ENCODE results near the gene NFIC.

The NFIC gene

GRCh38 chr19:3476830-3477229 lies 110.4 kb downstream of the NFIC start:
- Histone ChIP-seq H3K4me3 (ENCODE audit: low read depth, low read length, poor library complexity, severe bottlenecking) (no peak overlapping the region), H3K79me2 (ENCODE audit: insufficient read depth, low read length) (no peaks in the 10 kb centered on the region), H3K4me2 (ENCODE audit: low read length) (no peak overlapping the region), H3K9me2 (ENCODE audit: low read depth, low read length) (no peaks in the 10 kb centered on the region), H3K36me3 (ENCODE audit: insufficient read depth, low read length) (no peaks in the 10 kb centered on the region), H3K27ac (ENCODE audit: low read depth, low read length, poor library complexity, severe bottlenecking) (no peak overlapping the region), H3F3A (ENCODE audit: insufficient read depth, low read length) (no peaks in the 10 kb centered on the region), H2AFZ (ENCODE audit: low read length) (no peak overlapping the region), H3K9ac (ENCODE audit: low read length) (no peak overlapping the region), H4K20me1 (ENCODE audit: insufficient read depth, low read length) (no peaks in the 10 kb centered on the region), H3K4me1 (ENCODE audit: insufficient read depth, low read length, severe bottlenecking) (peaks cover 23% of the 10 kb centered on the region), H3K27me3 (ENCODE audit: insufficient read depth, low read length) (no peaks in the 10 kb centered on the region), H3K9me3 (ENCODE audit: low read length) (no peaks in the 10 kb centered on the region)
- TF ChIP-seq CTCF (IDR thresholded peaks at IDR 0.05; ENCODE audit: low read length) (no peak), EZH2 (IDR thresholded peaks at IDR 0.05; ENCODE audit: borderline replicate concordance, low read length) (no peak)

DNA sequence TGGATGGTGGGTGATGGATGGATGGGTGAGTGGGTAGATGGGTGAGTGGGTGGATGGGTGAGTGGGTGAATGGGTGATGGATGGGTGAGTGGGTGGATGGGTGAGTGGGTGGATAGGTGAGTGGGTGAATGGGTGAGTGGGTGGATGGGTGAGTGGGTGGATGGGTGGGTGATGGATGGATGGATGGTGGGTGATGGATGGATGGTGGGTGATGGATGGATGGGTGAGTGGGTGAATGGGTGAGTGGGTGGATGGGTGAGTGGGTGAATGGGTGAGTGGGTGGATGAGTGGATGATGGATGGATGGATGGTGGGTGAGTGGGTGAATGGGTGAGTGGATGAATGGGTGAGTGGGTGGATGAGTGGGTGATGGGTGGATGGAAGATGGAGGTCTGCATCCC lies 111.1 kb downstream of the NFIC start:
- Histone ChIP-seq H3F3A (ENCODE audit: insufficient read depth, low read length) (no peaks in the 10 kb centered on the region), H3K27me3 (ENCODE audit: insufficient read depth, low read length) (no peaks in the 10 kb centered on the region), H3K4me1 (ENCODE audit: insufficient read depth, low read length, severe bottlenecking) (peaks cover 28% of the 10 kb centered on the region), H3K79me2 (ENCODE audit: insufficient read depth, low read length) (no peaks in the 10 kb centered on the region), H4K20me1 (ENCODE audit: insufficient read depth, low read length) (no peaks in the 10 kb centered on the region), H3K27ac (ENCODE audit: low read depth, low read length, poor library complexity, severe bottlenecking) (no peak overlapping the region), H3K9me2 (ENCODE audit: low read depth, low read length) (no peaks in the 10 kb centered on the region), H2AFZ (ENCODE audit: low read length) (no peak overlapping the region), H3K9ac (ENCODE audit: low read length) (no peak overlapping the region), H3K36me3 (ENCODE audit: insufficient read depth, low read length) (no peaks in the 10 kb centered on the region), H3K4me3 (ENCODE audit: low read depth, low read length, poor library complexity, severe bottlenecking) (no peak overlapping the region), H3K9me3 (ENCODE audit: low read length) (no peaks in the 10 kb centered on the region), H3K4me2 (ENCODE audit: low read length) (no peak overlapping the region)
- TF ChIP-seq CTCF (IDR thresholded peaks at IDR 0.05; ENCODE audit: low read length) = no peak
- TF ChIP-seq EZH2 (IDR thresholded peaks at IDR 0.05; ENCODE audit: borderline replicate concordance, low read length) = no peak

GRCh38 chr19:3477951-3478350 lies 111.6 kb downstream of the NFIC start:
- H3K4me2 ChIP-seq (ENCODE audit: low read length) = no peak overlapping the region
- H3K27ac ChIP-seq (ENCODE audit: low read depth, low read length, poor library complexity, severe bottlenecking) = no peak overlapping the region
- no peaks in the 10 kb centered on the region for H3K27me3 ChIP-seq (ENCODE audit: insufficient read depth, low read length)
- no peak overlapping the region for H2AFZ ChIP-seq (ENCODE audit: low read length)
- no peaks in the 10 kb centered on the region for H3K79me2 ChIP-seq (ENCODE audit: insufficient read depth, low read length)
- no peak overlapping the region for H3K4me3 ChIP-seq (ENCODE audit: low read depth, low read length, poor library complexity, severe bottlenecking)
- H3K9me2 ChIP-seq (ENCODE audit: low read depth, low read length) = no peaks in the 10 kb centered on the region
- peaks cover 28% of the 10 kb centered on the region for H3K4me1 ChIP-seq (ENCODE audit: insufficient read depth, low read length, severe bottlenecking)
- TF ChIP-seq EZH2 (IDR thresholded peaks at IDR 0.05; ENCODE audit: borderline replicate concordance, low read length) = no peak
- no peak for TF ChIP-seq CTCF (IDR thresholded peaks at IDR 0.05; ENCODE audit: low read length)
- H3F3A ChIP-seq (ENCODE audit: insufficient read depth, low read length) = no peaks in the 10 kb centered on the region
- no peaks in the 10 kb centered on the region for H3K36me3 ChIP-seq (ENCODE audit: insufficient read depth, low read length)
- H3K9me3 ChIP-seq (ENCODE audit: low read length) = no peaks in the 10 kb centered on the region
- H4K20me1 ChIP-seq (ENCODE audit: insufficient read depth, low read length) = no peaks in the 10 kb centered on the region
- H3K9ac ChIP-seq (ENCODE audit: low read length) = no peak overlapping the region

Measured in OCI-LY1 (cell line).